Keratinocyte (primary cell): Measurements from ENCODE around the gene EGLN1.

ENCODE experiments used
- EZH2 ChIP-seq: IDR thresholded peaks from one replicate; pipeline ENCODE4 v1.6.1; 2012; ENCODE audit warnings: inconsistent platforms, mild to moderate bottlenecking, low read length, moderate library complexity
- TF ChIP-seq, protein P1 (sequence below), 3 experiments: IDR thresholded peaks in 1 of 3; conservative IDR thresholded peaks in 1 of 3; optimal IDR thresholded peaks in 1 of 3; 2 replicates in 2 of 3; 3 replicates in 1 of 3; pipeline versions ENCODE3 to v1.5.1; 2011; ENCODE audit warnings: low read length in 3 of 3, mild to moderate bottlenecking in 3 of 3, moderate library complexity in 2 of 3, control low read depth in 1 of 3, inconsistent platforms in 1 of 3; ENCODE audit not compliant: insufficient read depth in 2 of 3; ENCODE audit errors: extremely low read depth in 1 of 3

DNA sequence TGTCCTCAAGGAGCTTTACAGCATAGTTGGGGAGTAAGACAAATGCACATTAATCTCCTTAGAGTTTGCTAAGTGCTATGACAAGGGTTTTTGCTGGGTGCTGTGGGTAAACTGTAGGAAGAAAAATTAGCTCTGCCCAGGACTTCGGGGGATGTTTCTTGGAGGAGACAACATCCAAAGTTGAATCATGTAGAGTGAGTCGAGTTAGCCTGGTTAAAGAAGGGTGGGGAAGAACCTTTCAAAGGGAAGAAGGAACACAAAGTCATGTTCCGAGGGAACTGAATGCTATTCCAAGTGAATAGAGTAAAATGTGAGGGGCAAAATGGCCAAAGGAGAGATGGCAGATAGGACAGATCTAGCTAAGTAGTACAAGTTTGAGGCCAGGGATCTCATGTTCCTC is 66.9 kb downstream of the EGLN1 start:
- TF ChIP-seq, protein P1, sequence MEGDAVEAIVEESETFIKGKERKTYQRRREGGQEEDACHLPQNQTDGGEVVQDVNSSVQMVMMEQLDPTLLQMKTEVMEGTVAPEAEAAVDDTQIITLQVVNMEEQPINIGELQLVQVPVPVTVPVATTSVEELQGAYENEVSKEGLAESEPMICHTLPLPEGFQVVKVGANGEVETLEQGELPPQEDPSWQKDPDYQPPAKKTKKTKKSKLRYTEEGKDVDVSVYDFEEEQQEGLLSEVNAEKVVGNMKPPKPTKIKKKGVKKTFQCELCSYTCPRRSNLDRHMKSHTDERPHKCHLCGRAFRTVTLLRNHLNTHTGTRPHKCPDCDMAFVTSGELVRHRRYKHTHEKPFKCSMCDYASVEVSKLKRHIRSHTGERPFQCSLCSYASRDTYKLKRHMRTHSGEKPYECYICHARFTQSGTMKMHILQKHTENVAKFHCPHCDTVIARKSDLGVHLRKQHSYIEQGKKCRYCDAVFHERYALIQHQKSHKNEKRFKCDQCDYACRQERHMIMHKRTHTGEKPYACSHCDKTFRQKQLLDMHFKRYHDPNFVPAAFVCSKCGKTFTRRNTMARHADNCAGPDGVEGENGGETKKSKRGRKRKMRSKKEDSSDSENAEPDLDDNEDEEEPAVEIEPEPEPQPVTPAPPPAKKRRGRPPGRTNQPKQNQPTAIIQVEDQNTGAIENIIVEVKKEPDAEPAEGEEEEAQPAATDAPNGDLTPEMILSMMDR (optimal IDR thresholded peaks at IDR 0.05 in 1 of 3, IDR thresholded peaks at IDR 0.05 in 1 of 3, conservative IDR thresholded peaks at IDR 0.05 in 1 of 3; ENCODE audit: extremely low read depth in 1 of 3, insufficient read depth in 2 of 3, low read length in 3 of 3) = no peak
- no peak for TF ChIP-seq EZH2
